Measurements from ENCODE around the gene KNDC1.

- TF ChIP-seq CTCF (tag by site-specific recombination; IDR thresholded peaks at IDR 0.05) (no peak), PBX3 (CRISPR knock-in tag; IDR thresholded peaks at IDR 0.05) (no peak), ZBTB7A (tag by site-specific recombination; IDR thresholded peaks at IDR 0.05; ENCODE audit: low read depth) (no peak), ZNF747 (tag by site-specific recombination; IDR thresholded peaks at IDR 0.05) (no peak), YY1 (tag by site-specific recombination; IDR thresholded peaks at IDR 0.05) (no peak)
These were observed 34.1 kb downstream of the KNDC1 start for GRCh38 chr10:133194151-133194550.
